GM21825 (cell line): Measurements from ENCODE around the gene IFT20.
"Not testable (repeated sequence)": the region's sequence is repeated elsewhere in the genome, so short reads cannot be mapped to it uniquely, and the experiment has no call there.

Experiments
- ATAC-seq: cut with Tn5 transposase; IDR thresholded peaks from one replicate; pipeline ENCODE4 v1.9.1; 2021; ENCODE audit warnings: mild to moderate bottlenecking, moderate library complexity; ENCODE audit not compliant: unreplicated experiment

Gene IFT20

DNA sequence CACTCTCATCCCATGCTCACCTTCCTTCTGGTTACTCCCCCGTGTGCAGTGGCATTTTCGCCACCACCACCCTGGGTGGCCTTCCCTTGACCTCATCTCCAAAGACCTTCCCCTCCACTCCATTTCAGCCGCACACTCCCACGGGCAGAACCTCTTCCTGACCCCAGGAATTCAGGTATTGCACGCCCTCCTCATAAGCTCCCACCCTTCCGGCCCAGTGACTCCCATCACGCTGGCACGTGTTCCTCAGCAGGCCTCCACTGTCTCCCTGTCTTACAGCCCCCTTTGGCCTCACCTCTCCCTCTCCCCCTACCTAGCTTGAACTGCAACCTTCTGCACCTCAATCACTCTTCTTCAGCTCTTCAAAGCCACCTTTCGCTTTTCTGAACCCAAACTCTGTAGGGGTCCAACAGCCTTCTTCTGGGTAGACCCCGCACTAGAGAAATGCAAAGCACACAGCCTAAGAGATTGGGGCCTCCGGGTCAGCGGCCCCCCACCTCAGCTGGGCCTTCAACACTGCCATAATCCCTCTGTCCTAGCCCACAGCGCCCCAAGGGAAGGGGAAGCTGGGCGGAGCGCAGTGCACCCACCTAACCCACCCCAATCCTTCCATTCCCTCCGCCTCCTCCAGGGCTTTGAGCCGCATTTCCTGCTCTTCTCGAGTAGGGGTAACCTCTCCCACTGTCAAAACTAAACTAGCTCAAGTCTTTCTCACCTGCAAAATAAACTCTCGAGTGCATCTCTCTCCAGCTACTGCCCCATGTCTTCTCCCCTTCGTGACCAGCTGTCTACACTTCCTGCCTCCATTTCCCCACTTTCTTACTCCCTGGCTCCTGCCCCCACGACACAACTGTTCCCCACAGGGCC, 17.9 kb downstream of the IFT20 start:
- no peak for ATAC-seq

DNA sequence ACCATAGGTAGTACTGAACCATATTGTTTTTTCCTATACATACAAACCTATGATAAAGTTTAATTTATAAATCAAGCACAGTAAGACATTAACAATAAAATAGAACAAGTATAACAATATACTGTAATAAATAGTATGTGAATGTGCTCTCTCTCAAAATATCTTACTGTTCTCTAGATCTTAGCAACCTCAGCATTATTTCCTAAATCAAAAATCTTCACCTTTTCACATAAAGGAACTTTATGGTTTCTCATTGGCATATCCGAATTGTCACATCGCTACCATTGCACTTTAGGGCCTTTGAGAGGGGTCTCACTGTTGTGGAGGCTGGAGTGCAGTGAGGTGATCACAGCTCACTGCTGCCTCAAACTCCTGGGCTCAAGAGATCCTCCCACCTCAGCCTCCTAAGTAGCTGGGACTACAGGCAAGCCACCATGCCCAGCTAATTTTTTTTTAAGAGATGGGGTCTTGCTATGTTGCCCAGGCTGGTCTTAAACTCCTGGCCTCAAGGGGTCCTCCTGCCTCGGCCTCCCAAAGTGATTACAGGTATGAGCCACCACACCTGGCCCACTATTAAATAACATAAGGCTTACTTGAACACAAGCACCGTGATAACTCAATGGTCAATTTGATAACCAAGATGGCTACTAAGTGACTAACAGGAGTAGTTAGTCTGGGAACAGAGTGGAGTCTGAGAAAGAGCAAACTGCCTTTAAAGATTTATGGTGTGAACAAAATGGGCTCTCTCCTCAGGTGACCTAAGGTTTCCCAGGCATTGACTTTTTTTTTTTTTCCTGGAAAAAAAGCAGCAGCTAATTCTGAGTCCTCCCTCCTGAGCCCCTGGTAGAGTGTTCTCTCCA, 19.2 kb downstream of the IFT20 start:
- no peak for ATAC-seq

DNA sequence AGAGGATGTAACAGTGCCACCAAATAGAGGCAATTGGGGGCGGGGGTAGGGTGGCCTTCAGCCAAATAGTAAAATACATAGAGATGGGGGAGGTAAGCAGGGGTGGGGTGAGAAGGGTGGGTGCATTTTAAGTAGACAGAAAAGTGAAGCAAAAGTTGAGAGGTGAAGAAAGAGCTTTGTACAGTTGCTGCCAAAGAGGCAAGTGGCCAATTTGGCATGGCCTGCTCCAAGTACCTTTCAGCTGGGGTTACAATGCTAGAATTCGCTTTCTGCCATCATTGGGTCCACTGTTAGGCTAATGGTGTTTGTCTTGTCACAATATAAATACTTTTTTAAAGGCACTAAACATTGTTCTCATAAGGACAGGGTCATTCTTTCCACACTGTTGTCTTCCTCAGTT, 21.4 kb downstream of the IFT20 start:
- no peak for ATAC-seq

DNA sequence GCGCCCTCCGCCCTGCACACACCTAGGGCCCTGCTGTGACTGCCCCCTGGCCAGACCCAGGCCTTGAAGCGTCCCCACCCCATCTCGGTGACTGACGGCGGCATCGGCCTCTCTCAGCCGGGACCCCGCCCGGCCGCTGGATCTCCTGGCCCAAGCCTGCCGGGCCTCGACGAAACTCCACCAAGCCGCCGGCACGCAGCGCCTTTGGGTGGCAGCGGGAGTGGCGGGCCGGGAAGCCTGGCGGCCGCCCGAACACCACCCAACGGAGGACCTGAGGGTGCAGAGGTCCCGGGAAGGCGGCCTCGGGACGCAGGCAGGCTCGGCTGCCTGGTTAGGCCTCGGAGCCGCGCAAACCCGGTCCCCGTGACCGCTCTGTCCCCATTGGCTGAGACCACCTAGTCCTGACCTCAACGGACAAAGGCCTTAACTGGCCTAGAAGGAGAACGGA, 28.3 kb downstream of the IFT20 start:
- ATAC-seq: no peak

DNA sequence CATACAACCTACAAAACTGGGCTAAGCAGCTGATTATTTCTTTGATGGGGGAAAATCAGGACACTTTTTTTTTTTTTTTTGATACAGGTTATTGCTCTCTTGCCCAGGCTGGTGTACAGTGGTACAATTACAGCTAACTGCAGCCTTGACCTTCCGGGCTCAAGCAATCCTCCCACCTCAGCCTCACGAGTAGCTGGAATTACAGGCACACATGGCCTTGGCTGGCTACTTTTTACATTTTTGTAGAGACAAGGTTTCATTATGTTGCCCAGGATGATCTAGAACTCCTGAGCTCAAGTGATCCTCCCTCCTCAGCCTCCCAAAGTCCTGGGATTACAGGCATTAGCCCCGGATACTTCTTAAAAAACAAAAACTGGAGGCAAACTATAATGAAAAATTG, 36.8 kb downstream of the IFT20 start:
- ATAC-seq: no peak

DNA sequence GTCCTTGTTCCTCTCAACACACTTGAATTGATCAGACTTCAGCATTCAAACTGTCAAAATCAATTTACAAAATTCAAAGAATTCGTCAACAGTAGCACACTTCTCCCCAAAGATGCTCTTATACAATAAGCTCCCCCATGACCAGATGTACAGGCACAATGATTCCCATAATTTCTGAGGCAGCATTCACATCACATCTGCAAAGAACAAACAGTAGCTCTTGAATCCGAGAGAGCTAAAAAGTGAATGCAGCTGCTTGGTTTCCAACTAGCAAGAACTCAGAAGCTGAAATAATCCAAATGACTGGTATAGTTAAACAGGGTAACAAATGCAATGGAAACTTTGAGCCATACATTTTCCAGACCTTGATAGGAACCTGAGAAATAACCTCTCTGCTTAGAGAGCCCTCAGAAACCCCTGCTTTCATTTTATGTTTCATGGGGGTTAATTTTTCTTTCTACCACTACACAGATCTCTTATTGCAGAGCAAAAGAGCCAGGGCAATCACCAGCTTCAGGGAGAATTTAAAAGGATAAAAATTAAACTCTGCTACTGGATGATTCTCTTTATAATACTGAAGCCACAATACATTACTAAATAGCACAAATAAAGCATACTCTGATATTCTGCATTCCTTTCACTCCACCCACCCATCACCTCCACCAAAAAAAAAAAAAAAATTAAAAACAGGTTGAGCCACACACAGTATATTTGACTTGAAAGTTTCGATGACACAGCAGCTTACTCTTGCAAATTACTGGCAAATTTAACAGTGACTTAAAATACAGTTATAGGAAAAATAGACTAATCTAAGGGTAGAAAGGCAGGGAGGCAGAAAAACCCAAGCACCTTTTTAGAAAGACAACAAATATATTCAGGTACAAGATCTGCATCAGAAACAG, 39.3 kb downstream of the IFT20 start:
- no peak for ATAC-seq

DNA sequence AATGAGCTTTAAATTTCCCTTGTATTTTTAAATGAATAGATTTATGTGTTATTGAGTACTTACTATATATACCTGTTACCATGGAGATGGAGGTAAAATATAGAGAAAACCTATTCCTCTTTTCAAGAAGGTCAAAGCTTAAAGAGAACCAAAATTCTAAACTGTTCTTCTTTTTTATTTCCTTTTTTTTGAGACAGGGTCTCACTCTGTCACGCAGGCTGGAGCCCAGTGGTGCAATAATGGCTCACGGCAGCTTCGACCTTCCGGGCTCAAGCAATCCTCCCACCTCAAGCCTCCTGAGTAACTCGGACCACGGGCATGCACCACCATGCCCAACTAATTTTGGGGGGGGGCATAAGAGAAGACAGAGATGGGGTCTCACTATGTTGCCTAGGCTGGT, 41.3 kb downstream of the IFT20 start:
- ATAC-seq: no peak

DNA sequence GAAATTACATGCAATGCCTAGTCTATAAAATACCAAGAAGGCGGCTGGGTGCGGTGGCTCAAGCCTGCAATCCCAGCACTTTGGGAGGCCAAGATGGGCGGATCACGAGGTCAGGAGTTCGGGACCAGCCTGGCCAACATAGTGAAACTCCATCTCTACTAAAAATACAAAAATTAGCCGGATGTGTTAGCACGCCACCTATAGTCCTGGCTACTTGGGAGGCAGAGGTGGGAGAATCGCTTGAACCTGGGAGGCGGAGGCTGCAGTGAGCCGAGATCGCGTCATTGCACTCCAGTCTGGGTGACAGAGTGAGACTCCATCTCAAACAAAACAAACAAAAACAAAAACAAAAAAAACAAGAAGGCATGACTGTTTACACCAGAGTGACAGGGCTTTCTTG, 42.4 kb downstream of the IFT20 start:
- ATAC-seq: not testable (repeated sequence)

DNA sequence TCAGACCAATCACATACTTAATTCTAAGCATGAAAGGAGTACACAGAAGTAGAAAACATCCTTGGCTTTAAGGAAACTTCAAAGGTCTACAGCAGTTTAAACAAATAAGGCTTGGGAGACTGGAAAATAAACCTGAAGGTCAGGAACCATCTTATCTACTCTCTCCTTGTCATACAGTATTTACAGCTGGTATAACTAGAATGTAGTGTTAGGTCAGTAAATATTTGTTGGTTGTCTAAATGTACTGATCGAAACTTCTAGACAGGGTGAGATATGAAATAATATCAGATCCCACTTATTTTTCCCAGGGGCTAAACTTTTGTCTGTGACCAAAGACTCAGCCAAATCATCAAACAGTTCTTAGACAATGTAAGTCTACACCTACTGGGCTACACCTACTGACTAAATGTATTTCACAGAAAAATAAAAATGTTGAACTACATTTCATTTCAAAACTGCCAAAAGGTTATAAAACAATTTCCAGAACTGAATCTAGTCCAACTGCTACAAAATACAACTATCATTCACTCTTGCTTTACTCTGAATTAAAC, 43.4 kb downstream of the IFT20 start:
- no peak for ATAC-seq

DNA sequence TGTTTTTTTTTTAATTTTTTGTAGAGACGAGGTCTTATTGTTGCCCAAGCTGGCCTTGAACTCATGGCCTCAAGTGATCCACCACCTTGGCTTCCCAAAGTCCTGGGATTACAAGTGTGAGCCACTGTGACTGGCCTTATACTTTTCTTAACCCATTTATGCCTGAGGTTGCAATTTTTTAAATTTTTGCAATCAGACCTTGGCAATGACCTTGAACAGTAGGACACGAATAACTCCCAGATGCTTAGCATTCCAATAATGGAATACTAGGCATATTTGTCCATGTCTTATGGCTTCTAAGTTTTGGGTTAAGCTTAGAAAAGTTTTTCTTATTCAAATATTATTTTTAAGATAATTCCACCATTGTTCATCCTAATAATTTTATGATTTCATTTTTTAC, 44.6 kb downstream of the IFT20 start:
- ATAC-seq: no peak

DNA sequence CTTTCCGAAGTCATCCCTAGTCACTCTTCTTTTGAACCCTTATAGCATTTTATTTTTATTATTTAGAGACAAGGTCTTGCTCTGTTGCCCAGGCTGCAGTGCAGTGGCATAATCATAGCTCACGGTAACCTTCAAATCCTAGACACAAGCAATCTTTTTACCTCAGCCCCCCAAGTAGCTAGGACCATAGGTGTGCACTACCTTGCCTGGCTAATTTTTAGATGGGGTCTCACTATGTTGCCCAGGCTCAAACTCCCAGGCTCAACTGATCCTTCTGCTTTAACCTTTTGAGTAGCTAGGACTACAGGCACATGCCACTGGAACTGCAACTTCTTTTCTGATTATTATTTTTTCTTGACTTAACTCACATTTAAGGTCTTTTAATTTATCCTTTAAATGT, 49.3 kb downstream of the IFT20 start:
- no peak for ATAC-seq

DNA sequence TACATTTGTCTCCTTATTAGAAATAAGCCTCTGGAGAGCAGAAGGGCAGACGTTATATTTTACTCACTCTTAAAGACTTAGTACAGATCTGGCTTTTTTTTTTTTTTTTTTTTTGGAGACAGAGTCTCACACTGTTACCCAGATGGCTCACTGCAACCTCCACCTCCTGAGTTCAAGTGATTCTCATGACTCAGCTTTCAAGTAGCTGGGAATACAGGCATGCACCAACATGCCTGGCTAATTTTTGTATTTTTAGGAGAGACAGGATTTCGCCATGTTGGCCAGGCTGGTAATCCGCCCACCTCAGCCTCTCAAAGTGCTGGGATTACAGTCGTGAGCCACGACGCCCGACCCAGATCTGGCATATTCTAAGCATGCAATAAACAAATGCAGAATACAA, 52.7 kb downstream of the IFT20 start:
- ATAC-seq: no peak

DNA sequence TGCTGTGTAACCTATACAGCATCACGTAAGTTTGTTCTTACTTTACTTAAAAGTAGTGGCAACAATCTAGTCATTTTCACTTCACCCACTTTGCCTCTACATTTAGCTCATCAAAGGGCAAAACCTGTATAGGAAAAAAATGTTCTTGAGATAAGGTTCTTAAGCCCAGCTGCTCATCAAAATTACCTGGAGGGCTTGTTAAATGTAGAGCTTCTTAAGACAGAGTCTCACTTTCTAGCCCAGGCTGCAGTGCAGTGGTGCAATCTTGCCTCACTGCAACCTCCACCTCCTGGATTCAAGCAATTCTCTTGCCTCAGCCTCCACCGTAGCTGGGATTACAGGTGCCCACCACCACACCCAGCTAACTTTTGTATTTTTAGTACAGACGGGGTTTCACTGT, 54.4 kb downstream of the IFT20 start:
- no peak for ATAC-seq

DNA sequence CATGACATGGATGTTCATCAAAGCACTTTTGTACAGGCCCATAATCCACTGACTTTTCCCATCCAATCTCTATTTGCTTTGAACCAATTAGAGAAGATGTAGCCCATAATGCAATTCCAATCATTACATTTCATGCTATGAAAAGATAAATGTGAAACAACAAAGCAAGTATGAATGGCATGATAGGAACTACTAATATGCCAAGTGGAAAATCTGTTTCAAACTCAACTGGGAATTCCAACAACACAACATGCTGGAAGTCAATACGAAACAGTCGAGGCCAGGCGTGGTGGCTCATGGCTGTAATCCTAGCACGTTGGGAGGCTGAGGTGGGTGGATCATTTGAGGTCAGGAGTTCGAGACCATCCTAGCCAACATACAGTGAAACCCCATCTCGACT, 55.9 kb downstream of the IFT20 start:
- ATAC-seq: no peak
